T-helper 2 cell (primary cell): ENCODE results near the gene GRHPR.

Source experiments
- DNase-seq, 5 experiments: peaks; one replicate each; pipeline versions ENCODE4 v3.0.0 to v3.0.0-alpha.2; 2012 to 2022

GRHPR gene

GRCh38 chr9:37399336-37399735, 23.2 kb upstream of the GRHPR start:
- no peak for DNase-seq

GRCh38 chr9:37404590-37404989, 17.9 kb upstream of the GRHPR start:
- DNase-seq, result no peak

- no peak for DNase-seq
Measured at GRCh38 chr9:37405350-37405749, 17.1 kb upstream of the GRHPR start.

GRCh38 chr9:37405764-37406380, 16.6 kb upstream of the GRHPR start:
- no peak for DNase-seq

- no peak for DNase-seq
Measured at GRCh38 chr9:37406603-37407401, 15.7 kb upstream of the GRHPR start.

GRCh38 chr9:37407468-37407867, 15.0 kb upstream of the GRHPR start:
- DNase-seq, result no peak

- peak; percentile 25 to 97 (median 71) for DNase-seq
Measured at GRCh38 chr9:37408933-37409710, 13.4 kb upstream of the GRHPR start.

GRCh38 chr9:37410354-37410861, 12.1 kb upstream of the GRHPR start:
- no peak for DNase-seq

GRCh38 chr9:37410969-37411785, 11.3 kb upstream of the GRHPR start:
- DNase-seq, result peak in 1 of 5 experiments; percentile 78

- no peak for DNase-seq
Measured at GRCh38 chr9:37412431-37413151, 9.9 kb upstream of the GRHPR start.

GRCh38 chr9:37413311-37413710, 9.2 kb upstream of the GRHPR start:
- DNase-seq, result no peak

GRCh38 chr9:37414503-37414943, 8.0 kb upstream of the GRHPR start:
- no peak for DNase-seq

GRCh38 chr9:37415011-37415719, 7.3 kb upstream of the GRHPR start:
- peak in 4 of 5 experiments; percentile 50 to 83 (median 66) for DNase-seq

- DNase-seq, result no peak
Measured at GRCh38 chr9:37417252-37417803, 5.2 kb upstream of the GRHPR start.

GRCh38 chr9:37417857-37418618, 4.5 kb upstream of the GRHPR start:
- DNase-seq, result no peak

- no peak for DNase-seq
Measured at GRCh38 chr9:37419204-37419603, 3.3 kb upstream of the GRHPR start.

- DNase-seq, result no peak
Measured at GRCh38 chr9:37420271-37421215, 2.0 kb upstream of the GRHPR start.

GRCh38 chr9:37421914-37422288, 595 bp upstream of the GRHPR start:
- DNase-seq, result no peak

GRCh38 chr9:37423508-37423907, 1.0 kb downstream of the GRHPR start:
- no peak for DNase-seq
